GM12873 (cell line): ENCODE results near the gene GABRA5.
A peak's percentile ranks its signal among the peaks of the same experiment; 100 is the strongest.

Source experiments
- TF ChIP-seq, protein P1 (sequence below): IDR thresholded peaks from 2 replicates; pipeline ENCODE4 v1.5.1; 2012; ENCODE audit warnings: low read depth, mild to moderate bottlenecking, moderate library complexity, low read length, control low read depth; ENCODE audit not compliant: insufficient read depth; ENCODE audit errors: missing control alignments

The GABRA5 gene

DNA sequence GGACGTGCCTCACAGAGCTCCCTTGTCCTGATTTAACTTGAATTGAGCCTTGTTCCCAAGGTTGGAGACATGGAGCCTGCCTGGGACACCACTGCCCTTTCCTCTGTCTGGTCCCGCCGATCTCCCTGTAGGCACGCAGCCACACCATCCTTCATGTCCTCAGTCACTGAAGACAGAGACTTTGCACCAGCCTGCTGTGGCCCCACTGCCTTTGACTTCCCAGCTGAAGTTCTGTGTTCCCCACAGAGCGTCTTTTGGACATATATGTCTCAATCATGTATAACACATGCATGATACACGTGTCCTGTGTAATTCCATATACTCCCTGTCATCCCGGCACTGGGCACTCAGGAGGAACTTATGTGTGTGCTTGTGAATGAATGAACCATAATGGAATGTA is 23.6 kb downstream of the GABRA5 start:
- TF ChIP-seq, protein P1, sequence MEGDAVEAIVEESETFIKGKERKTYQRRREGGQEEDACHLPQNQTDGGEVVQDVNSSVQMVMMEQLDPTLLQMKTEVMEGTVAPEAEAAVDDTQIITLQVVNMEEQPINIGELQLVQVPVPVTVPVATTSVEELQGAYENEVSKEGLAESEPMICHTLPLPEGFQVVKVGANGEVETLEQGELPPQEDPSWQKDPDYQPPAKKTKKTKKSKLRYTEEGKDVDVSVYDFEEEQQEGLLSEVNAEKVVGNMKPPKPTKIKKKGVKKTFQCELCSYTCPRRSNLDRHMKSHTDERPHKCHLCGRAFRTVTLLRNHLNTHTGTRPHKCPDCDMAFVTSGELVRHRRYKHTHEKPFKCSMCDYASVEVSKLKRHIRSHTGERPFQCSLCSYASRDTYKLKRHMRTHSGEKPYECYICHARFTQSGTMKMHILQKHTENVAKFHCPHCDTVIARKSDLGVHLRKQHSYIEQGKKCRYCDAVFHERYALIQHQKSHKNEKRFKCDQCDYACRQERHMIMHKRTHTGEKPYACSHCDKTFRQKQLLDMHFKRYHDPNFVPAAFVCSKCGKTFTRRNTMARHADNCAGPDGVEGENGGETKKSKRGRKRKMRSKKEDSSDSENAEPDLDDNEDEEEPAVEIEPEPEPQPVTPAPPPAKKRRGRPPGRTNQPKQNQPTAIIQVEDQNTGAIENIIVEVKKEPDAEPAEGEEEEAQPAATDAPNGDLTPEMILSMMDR, result no peak

GRCh38 chr15:26890988-26891387 is 24.1 kb downstream of the GABRA5 start:
- TF ChIP-seq, protein P1, result no peak

DNA sequence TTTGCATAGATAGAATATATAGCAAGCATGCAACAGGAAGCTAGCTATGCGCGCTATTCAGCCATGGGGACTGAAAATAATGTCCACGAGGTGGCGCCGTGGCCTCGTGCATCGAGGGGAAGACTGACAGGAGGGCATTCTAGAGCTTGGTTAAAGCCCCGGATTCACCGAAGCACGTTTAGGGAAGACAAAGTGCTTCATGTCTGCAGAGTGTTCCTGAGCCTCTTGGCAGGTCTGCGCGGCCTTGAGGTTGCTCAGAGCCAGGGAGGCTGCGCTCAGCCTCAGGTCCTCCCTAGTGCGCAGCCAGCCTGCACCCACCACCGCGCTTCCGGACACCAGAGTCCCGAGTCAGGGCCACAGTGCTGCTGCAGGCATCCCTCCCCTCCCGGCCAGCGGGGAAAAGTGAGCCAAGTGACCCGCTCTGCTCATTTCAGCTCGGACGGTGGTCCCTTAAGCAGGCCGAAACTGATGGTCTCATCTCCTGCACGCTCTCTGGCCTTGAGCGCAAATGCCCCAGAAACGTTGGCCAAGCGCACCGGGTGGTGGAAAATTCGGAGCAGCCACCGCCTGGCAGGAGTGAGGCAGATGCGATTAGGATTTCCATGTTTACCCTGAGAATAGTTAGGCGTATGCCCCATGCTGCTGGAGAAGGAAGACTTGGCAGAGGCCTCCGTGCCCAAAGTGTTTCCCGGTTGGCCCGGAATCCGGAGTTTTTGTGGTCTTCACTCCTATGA is 24.8 kb downstream of the GABRA5 start:
- TF ChIP-seq, protein P1, result peak; percentile 59

- TF ChIP-seq, protein P1, result no peak
Measured at GRCh38 chr15:26892182-26892518, 25.3 kb downstream of the GABRA5 start.

- TF ChIP-seq, protein P1, result no peak
Measured at GRCh38 chr15:26892678-26893077, 25.8 kb downstream of the GABRA5 start.

GRCh38 chr15:26893351-26894065 is 26.6 kb downstream of the GABRA5 start:
- TF ChIP-seq, protein P1, result no peak

DNA sequence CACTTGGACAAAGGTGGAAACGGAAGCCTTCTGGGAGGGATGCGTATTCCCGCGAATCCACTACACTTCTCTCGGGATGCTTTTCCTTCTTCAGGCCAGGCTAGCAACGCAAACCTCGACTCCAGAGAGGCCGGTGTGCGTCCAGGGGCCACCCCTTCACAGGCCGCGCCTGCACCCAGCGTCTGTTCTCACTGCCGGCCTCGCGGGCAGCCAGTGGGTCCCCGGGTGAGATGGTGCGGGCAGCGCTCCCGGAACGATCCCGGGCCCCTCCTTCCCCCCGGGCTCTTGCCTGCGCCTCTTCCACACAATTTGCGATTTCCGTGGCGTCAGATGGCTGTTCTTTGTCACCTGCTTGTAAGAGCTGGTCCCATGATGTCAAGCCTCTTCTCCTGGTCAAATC is 27.3 kb downstream of the GABRA5 start:
- TF ChIP-seq, protein P1, result no peak
